GM21619 (cell line): Measurements from ENCODE around the gene MCAM.

Experiments used
- ATAC-seq: cut with Tn5 transposase; IDR thresholded peaks from one replicate; pipeline ENCODE4 v1.9.1; 2021; ENCODE audit not compliant: unreplicated experiment

MCAM gene

GRCh38 chr11:119345685-119346084 lies 28.8 kb upstream of the MCAM start:
- ATAC-seq = no peak

GRCh38 chr11:119344291-119345010 lies 27.5 kb upstream of the MCAM start:
- ATAC-seq = no peak

- no peak for ATAC-seq
These were observed 26.8 kb upstream of the MCAM start for GRCh38 chr11:119343726-119344125.

DNA sequence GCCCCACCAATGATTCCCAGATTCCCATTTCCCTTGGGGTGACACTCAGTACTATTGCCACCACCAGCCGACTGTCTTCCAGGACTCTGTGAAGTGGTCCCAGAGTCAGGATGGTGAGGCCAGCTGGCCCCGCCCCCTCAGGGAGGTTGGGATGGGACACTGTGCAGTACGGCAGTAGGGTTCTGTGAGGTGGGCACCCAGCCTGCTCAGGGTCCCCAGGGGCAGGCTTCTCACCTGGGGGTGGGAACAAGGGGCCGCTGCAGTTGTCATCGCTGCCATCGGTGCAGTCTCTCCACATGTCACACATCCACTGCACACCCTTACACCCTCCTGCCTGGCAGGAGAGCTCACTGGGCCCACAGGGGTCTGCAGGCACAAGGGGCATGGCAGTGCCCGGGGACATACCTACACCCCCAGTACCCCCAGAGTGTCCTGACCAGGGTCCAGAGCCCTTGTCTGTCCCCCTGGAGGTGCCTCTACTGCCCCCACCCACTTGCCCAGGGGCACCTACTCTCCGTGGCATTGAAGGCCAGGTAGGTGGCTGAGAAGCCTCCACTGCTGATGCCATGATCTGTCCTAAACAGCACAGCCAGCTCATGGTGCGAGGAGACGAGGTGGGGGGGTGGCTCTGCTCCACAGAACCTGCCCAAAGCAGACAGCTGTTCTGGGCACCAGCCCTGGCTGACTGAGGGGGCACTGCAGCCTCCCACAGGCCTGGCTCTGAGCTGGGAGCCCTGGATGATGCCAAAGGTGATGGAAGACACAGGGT lies 25.6 kb upstream of the MCAM start:
- no peak for ATAC-seq

GRCh38 chr11:119342023-119342300 lies 25.0 kb upstream of the MCAM start:
- ATAC-seq = no peak

DNA sequence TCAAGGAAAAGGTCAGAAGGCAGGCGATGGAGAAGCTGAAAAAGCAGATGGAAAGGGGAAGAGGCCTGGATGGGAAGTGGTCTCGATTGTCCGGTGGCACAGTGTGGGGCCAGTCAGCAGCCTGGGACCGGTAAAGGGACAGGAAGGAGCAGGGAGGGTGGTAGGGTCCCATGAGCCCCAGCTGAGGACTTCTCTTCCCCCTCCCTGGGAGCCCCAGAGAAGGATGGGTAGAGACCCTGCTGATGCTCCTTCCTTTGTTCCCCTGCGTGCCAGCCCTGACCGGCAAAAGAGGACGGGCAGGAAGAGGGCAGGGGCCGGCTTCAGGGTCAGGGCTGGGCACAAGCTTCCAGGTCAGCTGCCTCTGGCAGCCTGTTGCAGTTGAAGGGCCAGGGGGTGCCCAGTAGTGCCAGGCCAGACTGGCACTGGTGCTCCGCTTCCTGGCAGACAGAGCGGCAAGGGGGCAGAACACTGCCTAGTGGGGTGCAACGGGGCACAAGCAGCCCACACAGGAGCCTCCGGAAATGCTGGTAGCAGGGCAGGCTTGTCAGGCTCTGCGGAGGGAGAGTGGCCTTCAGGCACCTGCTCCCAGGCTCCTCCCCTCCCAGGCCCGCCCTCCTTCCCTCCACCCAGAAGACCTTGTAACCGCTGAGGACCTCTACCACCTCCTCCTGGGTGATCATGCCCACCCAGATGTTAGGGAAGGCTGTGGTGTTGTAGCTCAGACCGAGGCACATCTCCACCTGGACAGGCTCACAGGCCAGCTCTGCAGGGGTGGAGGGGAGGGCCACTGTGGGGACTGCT lies 24.5 kb upstream of the MCAM start:
- no peak for ATAC-seq

DNA sequence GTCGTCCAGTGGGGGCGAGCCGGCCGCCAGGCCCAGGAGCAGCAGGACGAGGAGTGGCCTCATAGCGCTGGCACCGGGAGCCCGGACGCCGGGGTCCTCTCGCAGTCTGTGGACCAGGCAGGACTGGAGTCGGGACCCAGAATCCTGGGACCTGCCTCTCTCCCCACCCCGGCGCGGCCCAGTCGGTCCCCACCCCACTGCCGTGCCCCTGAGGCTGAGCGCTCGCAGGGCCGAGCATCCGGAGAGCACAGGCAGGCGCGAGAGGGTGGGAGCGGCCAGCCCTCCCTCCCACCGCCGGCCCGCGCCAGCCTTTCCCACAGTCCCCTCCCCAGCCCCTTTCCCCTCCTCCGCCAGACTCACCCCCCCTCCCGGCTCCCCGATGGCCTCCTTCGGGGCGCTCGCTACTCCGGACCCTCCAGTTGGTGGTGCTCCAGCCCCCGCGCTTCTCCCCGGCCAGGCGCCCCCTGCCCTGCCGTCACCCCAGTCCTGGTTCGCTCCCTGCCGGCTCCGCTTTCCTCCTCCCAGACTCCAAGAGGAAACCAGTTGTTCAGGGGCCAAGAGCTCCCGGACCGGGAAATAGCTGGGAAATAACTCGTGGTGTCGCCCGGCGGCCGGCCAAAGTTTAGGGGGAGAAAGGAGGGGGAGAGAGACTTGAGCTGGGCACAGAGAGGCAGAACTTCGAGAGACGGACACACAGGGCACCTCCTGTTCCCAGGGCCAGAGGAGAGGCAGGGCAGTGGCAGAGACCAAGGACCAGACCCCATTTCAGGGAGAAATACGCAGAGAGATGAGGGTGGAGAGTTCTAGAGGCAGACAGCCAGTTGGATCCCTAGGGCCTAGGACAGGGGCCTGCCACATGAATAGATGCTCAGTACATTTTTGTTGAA lies 23.6 kb upstream of the MCAM start, which contains the start of gene C1QTNF5:
Gene C1QTNF5 (minus strand): TSS at position 549 of the 887 bp plus-strand sequence. CDS start 486 bp downstream, at position 63.
- no peak for ATAC-seq

- no peak for ATAC-seq
These were observed 22.8 kb upstream of the MCAM start for GRCh38 chr11:119339589-119340334.

GRCh38 chr11:119338965-119339588 lies 22.1 kb upstream of the MCAM start:
- no peak for ATAC-seq

GRCh38 chr11:119338318-119338890 lies 21.5 kb upstream of the MCAM start:
- no peak for ATAC-seq

GRCh38 chr11:119337581-119338317 lies 20.8 kb upstream of the MCAM start:
- no peak for ATAC-seq

DNA sequence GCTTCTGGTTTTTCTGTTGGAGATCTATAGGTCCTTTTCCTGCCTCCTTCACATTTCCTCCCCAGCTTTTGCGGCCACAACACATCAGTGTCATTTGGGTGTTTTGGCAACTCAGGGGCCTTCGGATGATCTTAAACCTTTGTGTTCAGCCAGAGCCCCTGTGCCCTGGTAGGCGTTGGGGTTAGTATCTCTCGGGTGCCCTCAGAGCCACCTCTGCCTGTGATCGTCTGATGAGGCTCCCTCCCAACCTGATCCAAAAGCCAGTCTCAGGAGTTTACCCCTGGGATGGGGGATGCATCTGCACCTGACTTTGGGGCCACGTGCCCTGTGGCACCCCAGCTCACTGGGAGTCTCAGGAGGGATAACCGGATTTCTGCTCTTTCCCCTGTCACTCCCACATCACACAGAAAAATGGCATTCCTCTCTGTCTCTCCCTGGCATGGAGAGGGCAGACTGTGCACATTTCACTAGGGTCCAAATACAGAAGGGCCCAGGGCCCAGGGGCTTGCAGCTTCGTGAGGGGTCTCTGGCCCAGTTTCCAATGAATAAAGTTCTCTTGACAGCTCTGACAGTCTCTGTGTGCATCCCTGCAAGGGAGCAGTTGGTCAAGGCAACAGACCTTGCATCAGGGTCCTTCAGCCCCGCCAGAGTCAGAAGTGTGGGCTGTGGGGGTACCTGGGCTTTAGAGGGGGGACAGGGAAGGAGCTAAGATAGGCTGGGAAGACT lies 20.0 kb upstream of the MCAM start:
- no peak for ATAC-seq

- no peak for ATAC-seq
These were observed 19.0 kb upstream of the MCAM start for GRCh38 chr11:119335655-119336543.

- no peak for ATAC-seq
These were observed 18.2 kb upstream of the MCAM start for GRCh38 chr11:119335091-119335654.

GRCh38 chr11:119334174-119334930 lies 17.4 kb upstream of the MCAM start, which contains the start of gene RNF26:
Gene RNF26 (plus strand): TSS chr11:119334527. CDS start chr11:119335123, 596 bp downstream.
- peak; percentile 96 for ATAC-seq
